Ammon's horn (tissue), 1 donor: Measurements from ENCODE around the gene TBK1.
A peak's percentile ranks its signal among the peaks of the same experiment; 100 is the strongest.

Source experiments
- DNase-seq: peaks from one replicate; pipeline ENCODE4 v3.0.0-alpha.2; 2016; ENCODE audit warnings: low spot score

TBK1 gene

DNA sequence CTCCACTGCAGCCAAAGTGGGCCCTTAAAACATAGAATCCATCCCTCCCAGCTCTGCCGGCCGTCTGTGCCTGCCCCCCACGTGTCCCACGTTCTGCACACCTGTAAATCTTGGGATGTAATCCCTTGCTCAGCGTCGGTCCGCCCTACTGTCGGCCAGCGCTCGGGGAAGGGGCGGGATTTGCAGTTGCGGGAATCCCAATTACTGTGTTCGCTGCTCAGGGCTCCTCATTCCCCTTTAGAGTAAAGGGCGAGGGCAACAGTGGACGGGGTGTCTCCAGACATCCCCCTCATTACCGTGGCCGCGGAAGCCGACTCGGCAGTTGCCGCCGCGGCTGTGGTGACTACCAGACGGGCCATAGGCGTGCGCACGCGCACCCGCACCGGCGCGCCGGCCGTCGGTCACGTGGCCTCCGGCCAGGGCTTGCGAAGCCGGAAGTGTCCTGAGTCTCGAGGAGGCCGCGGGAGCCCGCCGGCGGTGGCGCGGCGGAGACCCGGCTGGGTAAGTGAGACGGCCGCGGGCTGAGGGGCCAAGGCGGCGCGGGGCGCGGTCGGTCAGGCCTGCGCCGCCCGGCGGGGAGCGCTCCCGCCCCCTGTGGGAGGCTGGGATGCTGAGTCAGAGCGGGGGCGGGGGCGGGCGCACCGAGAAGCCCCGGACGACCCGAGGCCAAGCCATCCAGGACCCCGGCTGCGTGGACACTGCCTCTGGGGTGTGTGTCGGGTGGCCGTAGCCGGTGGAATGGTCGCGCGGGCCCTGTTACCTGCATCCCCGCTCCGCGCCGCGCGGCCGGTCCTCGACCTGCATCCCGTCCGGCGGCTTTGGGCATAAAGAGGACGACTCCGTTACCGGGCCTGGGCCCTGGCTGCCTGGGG is at the start of gene TBK1:
TSS of gene TBK1 (plus strand) at position 434 of the 872 bp plus-strand sequence. CDS start 3,751 bp downstream, outside the sequence.
- peak; percentile 90 for DNase-seq

DNA sequence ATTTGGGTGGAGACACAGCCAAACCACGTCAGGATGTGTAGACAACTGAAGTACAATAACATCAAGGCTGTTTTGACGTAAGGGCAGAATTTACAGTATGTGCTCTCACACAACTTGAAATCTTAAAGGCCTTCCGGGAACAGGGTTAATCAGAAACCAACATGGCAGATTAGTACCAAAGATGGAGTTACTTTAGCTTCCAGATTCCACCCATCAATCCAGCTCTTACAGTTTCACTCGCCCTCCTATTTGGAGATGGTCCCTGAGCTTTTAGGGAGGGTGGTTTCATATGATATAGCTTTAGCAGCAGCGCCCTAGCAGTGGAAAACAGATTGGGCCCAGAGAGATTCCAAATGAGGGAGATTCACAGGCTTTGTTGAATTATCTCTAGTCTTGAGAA is 49.7 kb upstream of the TBK1 start:
- DNase-seq, result no peak

DNA sequence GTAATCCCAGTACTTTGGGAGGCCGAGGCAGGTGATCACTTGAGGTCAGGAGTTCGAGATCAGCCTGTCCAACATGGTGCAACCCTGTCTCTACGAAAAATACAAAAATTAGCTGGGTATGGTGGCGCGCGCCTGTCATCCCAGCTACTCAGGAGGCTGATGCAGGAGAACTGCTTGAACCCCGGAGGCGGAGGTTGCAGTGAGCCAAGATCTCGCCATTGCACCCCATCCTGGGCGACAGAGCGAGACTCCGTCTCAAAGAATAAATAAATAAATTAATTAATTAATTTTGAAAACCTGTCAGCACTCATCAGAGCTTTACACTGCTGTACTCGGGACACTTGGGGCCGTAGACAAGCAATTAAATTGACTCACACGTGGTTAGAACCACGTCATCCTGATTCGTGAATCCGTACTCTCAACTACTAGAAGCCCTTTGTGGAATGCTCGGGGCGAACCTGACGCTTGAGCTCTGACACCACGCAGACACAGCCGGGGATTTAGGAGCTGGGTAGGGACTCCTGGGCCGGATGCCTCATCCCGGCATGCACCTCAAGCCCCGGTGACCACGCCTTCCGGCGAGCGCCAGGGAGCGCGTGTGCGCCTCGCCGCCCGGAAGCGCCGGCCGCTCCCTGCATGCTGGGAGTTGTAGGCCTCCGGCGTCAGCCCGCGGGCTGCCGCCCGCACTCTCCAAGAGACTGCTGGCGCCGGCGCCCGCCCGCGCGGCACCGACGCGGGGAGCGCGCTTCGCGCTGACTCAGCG is 48.0 kb upstream of the TBK1 start, which contains the start of gene XPOT:
TSS of gene XPOT (plus strand) at position 686 of the 763 bp plus-strand sequence. CDS start 5,644 bp downstream, outside the sequence.
- peak; percentile 96 for DNase-seq

DNA sequence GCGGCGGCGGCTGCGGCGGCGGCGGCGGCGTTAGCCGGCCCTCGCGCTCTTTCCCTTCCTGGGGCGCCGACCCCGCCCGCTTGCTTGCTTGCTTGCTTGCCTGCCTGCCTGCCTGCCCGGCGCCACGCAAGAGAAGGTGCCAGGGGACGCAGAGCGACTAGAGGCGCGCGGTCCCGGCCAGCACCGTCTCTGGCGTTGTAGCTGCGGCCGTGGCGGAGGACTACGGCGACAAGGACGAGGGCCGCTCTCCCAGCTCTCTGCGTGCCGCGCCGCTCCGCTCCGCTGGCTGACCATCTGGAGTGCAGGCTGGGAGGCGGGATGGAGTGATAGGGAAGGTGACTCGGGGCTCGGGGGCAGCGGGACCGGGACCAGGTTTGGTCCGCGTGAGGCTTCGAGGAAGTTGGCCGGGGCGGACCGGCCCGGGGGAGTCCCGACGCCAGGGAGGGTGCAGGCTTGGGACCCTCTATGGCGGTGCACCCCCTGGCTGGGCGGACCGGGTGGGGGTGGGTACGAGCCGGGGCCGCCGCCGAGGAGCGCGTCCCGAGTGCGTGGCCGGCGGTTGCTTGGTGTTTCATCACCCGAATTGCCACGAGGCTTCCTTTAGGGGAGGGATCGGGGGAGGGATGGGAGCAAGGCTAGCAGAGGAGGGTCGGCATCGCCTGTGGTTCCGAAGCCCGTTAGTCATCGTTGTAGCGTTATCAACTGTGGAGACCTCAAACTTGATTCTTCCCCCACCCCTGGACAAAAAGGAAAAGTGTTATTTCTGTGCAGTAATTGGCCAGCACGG is 47.3 kb upstream of the TBK1 start:
- DNase-seq, result peak; percentile 49

DNA sequence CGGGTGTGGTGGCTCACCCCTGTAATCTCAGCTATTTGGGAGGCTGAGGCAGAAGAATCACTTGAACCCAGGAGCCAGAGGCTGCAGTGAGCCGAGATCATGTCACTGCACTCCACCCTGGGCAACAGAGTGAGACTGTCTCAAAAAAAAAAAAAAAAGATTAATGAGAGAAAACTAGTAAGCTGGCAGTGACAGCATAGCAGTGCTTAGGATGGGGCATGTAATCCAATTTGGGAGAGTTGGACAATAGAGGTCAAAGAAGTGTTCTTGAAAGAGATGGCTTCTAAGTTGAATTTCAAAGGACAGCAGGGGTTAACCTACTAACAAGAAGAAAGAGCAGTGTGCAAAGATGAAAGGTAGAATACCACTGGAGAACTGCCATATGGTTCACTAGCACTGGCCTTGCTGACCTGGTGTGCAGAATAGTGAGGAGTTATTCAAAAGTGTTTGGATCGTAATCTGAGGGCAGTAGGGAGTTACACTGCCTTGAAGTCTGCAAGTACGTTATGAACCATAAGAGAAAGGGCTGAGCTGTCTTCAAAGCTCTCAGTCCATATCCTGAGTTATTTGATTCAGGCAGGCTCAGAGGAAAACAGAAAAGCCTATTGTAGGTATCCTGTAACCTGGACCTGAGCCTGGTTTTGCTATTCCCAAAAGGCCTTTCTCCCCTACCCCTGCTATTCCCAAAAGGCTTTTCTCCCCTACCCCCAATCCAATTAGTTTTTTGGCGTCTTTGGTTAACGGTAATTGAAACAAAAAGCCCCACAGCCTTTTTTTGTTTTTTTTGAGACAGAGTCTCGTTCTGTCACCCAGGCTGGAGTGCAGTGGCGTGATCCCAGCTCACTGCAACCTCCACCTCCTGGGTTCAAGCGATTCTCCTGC is 44.3 kb upstream of the TBK1 start:
- no peak for DNase-seq

DNA sequence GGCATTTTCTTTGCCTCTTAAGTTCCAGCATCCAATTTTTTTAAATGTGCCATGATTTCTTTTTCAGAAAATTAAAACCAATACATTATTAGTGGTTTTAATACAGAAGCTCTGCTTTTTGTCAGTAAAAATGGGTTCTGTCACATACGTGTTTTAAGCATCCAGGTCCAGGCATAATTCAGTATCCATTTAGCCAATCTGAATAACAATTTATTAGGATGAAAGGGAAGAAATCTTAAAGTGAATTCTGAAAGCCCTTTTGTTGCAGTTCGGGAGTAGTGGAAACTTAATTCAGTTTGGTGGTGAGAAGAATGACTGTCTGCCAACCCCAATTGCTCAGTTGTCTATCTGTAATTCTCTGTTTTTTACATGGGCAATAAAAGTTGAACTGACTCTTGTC is 40.5 kb upstream of the TBK1 start:
- DNase-seq, result no peak

DNA sequence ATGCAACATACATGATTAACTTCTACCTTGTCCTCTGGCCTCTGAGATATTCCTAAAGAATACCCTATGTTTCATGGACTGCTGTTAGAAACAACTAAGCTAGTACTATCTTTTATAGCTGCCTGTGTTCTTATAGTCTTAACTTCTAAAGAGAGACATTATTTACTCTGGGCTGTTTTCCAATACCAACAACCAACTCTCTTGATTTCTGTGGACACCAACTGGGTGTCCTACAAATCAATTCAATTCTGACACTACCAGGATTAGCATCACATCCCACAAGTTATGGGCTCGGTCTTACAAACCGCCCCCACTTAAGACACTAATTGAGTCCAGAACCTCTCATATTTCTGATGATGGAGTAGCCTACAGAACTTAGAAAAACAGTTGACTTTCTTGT is 39.5 kb upstream of the TBK1 start:
- DNase-seq, result no peak

DNA sequence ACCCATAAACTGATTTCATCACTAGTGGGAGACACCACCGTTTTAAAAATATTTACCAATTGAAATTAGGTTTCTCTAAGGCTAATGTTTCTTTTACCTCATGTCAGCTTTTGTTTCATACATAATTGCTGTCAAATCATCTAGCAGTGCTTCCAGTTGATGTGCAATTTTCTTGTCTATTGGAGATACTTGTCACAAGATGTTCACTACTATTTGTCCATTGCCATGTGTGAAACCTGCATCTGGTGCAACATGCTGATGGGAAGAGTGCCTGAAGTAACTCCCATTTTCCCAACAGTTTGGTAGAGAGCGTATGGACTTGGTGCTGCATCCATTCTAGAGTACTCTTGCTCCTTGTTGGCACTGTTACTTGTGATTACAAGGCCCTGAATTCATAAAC is 38.0 kb upstream of the TBK1 start:
- DNase-seq, result no peak

DNA sequence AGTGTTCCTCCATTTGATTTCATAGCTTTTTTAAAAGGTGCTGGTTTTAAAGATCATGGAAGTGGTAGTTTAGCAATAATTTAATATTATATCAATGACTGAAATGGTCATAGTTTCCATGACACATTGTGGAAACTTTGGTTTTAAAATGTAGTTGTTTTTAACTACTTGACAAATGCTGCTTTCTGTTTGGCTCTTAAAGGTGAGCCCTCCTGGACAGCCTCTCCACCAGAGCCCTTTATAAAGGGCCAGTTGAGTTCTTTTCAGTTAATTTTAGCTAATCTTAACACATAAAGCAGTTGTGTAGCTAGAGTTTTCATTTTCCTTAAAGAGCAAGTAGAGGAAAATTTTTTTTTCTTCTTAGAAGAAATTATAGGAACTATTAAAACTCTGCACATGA is 33.7 kb upstream of the TBK1 start:
- DNase-seq, result no peak

DNA sequence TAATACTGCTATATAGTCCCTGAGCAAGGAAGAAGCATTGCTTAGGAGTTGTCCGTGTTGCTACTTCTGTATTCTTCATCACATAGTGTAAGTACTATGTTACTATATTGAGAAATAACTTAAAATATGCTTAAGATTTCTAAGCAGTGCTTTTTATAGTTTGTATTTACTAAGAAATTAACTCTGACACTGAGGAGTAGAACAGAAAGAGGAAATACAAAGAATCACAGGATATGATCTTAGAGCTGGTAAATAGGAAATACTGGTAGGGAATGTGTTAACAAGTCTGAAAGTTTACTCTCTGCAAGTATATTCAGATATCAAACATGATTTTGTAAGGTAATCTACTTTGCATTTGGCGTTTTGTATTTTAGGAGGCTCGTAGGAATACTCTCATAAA is 32.2 kb upstream of the TBK1 start:
- no peak for DNase-seq

DNA sequence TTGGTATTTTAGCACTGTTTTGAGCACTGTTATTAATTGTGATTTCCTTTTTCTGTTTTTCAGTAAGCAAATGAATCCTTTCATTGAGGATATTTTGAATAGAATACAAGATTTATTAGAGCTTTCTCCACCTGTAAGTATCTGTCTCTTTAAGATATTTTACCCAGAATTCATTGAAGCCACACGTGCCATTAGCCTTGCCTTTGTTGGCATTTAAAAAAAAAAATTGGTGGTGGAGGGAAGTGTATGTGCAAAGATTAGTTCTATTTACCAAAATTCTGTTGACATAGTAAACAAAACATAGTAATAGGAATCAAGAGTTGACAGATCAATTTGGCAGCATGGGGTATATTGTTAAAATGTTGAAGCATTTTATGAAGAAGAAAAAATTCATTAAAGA is 23.9 kb upstream of the TBK1 start:
- no peak for DNase-seq

DNA sequence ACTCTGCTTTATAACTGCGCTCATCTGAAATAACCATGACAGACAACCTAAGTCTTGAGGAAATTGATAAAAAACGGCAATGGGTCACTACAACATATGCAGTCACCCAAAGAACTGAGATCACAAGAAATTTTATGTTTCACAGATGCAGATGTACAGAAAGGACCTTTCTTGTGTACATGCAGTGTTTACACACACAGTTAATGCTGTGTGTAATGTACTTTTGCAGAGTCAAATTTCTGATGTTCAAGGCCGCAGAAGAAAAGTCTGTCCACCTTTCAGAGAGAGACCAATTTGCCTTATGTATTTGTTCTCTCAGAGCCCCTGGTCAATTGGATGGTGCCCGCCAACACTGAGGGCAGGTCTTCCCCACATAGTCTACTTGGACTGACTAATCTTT is 23.0 kb upstream of the TBK1 start:
- DNase-seq, result no peak

DNA sequence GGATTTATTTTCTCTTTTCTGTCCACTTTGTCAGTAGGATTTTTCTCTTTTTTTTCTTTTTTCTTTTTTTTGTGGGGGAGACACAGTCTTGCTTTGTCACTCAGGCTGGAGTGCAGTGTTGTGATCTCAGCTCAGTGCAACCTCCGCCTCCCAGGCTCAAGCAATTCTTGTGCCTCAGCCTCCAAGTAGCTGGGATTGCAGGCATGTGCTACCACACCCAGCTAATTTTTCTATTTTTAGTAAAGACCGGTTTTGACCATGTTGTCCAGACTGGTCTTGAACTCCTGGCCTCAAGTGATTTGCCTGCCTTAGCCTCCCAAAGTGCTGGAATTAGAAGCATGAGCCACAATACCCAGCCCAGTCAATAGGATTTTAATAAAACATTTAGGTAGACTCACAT is 21.0 kb upstream of the TBK1 start:
- DNase-seq, result no peak

DNA sequence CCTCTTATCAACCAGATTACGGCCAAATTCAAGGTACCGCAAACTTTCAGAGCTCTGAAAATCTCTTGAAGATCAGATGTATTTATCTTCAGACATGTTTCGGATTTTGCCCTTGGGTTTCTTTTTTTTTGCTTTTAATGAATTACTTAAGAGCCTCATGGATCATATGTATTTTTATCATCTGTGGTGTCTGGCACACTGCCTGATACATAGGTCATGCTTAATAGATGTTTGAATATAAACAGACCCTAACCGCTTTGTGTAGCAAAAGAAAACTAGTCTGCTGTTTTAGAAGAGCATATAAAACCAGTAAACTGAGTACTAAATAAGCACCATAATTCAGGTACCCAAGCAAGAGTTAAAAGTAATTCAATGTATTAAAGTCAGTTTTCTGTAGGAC is 20.1 kb upstream of the TBK1 start:
- no peak for DNase-seq

DNA sequence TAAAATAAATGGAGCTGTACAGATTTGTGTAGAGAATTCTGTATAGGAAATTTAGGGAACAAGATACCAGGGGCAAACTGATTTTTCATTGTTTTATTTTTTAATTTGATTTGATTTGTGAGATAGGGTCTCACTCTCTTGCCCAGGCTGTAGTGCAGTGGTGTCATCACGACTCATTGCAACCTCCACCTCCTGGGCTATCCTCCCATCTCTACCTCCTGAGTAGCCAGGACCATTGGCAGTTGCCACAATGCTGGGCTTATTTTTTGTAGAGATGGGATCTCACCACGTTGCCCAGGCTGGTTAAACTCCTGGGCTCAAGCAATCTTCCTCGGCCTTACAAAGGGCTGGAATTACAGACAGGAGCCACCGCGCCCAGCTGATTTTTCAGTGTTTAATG is 18.0 kb upstream of the TBK1 start:
- DNase-seq, result no peak

DNA sequence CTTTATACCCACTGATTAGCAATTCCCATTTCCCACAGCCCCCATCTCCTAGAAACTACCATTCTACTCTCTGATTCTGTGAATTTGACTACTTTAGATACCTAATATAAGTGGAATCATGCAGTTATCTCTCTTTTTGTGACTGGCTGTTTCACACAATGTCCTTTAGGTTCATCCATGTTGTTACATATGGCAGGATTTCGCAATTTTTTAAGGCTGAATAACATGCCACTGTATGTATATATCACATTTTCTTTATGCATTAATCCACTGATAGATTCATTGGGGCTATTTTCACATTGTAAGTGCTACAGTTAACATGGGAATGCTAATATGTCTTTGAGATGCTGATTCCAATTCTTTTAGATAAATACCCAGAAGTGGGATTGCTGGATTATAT is 11.8 kb upstream of the TBK1 start:
- DNase-seq, result no peak

DNA sequence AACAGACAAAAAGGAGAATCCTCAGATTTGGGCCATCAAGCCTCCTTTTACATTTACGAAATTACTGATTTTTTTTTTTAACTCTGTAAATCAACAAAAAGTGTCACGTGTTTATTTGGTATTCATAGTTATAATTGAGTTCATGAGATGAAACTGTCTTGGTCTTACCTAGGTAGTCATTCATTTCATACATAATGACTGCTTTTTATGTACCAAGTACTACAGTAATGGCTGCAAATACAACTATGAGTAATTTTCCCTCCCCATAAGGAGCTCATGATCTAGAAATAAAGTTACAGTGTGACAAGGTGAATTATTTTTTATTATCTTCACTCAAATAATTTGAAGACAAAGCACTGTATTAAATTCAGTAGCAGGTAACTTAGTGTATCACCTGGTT is 6.4 kb upstream of the TBK1 start:
- DNase-seq, result no peak

DNA sequence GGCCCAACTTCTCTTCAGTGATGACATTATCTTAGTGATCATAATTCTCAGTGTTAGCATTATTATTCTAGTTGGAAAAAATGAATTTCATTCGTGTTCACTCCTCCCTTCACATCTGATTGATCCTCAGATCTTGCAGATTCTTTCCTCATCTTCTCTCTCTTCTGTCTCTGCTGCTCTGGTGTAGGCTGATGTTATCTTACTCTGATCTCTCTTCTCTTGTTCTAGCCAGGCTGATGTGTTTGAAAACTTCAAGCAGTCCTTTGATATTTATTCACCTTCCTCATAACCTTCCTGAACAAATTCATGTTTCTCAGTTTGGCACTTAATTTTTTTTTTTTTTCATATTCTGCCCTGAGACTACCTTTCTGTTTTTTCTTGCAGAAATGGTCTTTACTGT is 5.6 kb upstream of the TBK1 start:
- no peak for DNase-seq

DNA sequence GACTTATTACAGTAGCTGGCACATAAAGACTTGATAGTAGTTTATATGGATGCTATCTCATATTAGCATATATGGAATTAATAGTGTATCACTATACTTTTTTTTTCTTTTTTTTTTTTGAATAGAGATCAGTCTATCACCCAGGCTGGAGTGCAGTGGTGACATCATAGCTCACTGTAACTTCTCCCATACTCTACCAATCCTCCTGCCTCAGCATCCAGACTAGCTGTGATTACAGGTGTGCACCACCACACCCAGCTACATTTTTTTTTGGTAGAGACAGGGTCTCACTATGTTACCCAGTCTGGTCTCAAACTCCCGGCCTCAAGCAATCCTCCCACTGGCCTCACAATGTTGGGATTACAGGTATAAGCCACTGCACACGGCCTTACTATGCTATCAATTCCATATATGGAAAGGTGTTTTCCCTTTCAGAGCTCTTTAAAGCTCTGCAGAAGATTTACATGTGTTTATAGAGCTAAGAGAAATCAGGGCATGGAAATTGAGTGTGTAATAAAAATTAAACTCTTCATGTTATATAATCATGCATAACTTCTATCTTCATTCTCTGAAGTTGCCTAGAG is 1.8 kb upstream of the TBK1 start:
- no peak for DNase-seq

DNA sequence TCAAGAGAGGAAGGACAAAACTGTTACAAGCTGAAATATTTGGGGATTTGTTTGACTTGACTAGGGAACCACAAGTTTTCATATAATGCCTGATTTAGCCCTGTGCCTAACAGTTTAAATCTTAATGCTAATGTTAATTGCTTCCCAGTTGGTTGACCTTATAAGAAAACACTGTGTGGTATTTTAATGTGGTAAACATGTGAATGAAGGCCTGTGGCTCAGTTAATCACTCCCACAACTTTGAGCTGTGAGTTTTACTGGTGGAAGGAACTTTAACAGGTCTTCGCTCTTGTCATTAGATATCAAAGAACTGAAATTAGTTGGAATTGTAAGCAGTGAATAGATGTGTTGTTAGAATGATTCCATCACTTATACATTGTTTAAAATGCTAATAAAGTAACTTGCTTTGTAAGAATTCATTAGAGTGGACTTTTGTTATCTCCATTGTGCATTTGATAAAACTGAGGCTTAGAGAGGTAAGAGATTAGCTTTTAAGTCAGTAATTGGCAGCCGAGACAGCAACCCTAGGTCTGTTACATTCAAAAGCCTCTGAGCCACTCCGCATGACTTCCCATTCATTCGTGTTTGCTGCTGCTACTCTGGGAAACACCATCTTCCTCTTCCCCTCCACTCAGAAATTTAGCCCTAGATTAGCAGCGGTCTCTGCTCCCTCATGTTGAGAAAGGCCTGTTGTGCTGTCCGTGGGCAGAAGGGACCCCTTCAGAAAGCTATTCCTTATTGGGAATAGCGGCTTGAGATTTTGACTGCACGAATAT is 1.0 kb upstream of the TBK1 start:
- DNase-seq, result peak; percentile 56
